NCI-H526 (cell line): ENCODE results near the gene ITGAE.
"Not testable (repeated sequence)": the region's sequence is repeated elsewhere in the genome, so short reads cannot be mapped to it uniquely, and the experiment has no call there.

ENCODE experiments used
- DNase-seq, 2 experiments: peaks; one replicate each; lab custom pipeline; 2025; lab: John Stamatoyannopoulos, UW

The ITGAE gene

DNA sequence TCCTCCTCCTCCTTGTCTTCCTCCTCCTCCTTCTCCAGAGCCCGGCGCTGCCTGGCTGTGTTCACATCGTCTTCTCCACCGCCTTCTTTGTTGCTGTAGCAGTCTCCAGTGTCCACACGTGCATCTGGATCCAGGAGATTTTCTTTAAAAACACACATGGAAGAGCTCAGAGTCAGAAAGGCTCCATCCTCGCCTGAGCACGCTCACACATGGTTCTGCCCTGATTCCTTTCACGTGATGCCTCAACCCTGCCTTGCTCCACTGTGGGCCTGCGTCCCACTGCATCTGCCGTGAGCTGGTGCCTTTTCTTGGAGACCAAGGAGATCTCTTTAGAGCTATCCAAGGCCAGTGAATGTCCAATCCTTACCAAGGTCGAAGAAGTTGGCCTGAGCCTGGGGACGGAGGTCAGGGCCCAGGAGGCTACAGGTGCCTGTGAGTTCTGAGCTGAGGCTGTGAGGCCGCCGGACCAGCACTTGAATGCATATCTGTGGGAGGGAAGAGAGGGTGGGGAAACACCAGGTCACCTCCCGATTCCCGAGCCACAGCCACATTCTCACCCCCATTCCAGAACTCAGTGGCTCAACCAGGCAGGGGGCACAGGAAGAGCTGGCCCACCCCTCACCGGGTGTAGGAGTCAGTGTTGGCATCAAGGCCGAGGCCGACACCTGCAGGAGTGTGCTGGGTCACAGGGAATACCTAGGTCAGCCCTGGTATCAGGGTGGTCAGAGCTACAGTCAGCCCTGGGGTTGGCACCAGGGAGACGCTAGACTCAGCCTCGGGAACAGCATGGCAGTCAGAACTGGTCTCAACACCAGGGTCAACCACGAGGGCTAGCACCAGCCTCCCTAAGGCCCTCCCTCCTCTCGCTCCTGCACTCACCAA is 39.7 kb downstream of the ITGAE start:
- DNase-seq: no peak

DNA sequence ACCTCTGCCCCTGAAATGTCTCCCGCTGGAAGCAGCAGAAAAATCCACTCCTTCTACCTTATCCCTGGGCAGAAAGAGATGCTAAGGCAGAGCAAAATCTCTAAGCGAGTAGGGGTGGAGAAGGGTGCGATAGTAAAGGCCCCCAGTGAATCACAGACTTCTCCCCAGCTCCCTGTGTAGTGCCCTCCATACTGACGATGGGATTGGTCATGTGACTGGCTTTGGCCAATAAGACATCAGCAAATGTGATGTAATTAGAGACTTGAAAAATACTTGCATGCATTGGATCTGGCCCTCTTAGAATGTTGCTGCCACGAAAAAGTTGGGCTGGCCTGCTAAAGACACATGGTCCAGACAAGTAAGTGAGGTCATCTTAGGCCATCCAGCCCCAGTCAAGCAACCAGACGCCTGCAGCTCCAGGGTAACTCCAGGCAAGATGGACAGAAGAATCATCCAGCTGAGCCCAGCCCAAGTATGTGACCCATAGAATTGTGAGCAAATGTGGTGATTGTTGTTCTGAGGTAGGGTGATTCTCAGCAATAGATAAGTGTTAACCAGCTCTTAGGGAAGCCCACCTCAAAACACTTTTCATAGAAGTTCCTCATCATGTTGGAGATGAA is 41.3 kb downstream of the ITGAE start:
- DNase-seq: no peak

DNA sequence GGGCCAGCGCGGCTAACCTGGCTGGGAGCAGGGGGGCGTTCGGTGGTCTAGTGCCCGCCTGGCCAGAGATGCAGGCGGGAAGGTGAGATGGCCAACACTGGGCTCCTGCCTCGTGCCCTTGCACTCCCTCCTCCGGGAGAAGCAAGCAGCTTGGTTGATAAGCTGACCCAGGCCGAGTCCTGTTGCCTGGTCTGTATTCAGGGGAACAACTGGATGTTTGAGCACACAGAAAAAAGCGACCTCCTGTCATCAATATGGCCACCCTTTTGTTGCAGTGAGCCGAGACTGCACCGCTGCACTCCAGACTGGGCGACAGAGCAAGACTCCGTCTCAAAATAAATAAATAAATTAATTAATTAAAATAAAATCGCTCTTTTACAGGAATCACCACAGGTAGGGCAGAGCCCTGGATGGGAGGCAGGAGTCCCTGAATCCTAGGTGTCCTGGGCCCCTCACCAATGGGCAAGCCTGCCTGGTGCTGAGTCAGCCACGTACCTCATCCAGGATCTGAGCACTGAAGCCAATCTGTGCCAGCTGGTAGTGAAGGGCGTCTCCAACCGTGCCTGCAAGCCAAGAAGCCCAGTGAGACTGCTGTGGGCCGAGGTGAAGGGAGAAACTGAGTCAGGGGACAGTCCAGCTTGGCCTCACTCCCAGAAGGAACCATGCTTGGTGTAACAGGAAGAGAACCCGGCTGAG is 45.5 kb downstream of the ITGAE start:
- peak in 1 of 2 experiments; percentile 36 for DNase-seq

DNA sequence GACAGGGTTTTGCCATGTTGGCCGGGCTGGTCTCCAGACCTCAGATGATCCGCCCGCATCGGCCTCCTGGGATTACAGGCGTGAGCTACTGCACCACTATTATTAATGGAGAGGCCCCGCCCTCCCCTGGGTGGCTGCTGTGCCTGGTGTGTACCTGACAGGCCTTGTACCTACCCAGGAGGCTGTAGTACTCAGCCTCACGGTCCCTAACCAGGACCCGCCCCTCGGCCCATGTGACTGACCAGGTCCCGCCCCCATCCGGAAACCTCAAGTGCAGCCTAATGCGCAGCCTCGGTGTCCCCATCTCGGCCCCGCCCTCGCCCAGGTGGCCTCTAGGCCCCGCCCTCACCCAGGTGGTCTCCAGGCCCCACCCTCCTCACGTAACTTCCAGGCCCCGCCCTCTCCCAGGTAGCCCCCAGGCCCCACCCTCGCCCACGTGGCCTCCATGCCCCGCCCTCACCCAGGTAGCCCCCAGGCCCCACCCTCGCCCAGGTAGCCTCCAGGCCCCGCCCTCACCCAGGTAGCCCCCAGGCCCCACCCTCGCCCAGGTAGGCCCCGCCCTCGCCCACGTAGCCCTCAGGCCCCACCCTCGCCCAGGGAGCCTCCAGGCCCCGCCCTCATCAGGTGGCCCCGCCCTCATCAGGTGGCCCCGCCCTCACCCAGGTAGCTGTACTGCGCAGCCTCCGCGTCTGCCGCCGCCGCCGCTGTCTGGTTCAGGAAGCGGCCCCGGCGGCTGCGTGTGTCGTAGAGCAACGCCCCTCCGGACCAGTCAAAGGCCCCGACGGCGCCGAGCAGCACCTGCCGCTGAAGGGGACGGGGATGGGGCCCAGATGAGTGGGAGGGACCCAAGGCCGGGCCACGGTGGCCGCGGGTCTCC is 46.3 kb downstream of the ITGAE start:
- DNase-seq: peak; percentile 93 to 98

DNA sequence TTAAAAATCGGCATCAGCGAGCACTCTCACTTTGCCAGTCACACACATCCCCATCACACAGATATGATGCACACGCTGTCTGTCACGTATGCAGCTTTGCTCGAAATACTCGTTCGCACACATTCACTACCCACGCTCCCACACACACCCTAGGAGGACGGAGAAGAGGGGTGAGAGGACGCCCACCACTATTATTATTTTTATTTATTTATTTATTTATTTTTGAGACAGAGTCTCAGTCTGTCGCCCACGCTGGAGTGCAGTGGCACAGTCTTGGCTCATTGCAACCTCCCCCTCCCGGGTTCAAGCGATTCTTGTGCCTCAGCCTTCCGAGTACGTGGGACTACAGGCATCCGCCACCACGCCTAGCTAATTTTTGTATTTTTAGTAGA is 46.9 kb downstream of the ITGAE start:
- DNase-seq: no peak

DNA sequence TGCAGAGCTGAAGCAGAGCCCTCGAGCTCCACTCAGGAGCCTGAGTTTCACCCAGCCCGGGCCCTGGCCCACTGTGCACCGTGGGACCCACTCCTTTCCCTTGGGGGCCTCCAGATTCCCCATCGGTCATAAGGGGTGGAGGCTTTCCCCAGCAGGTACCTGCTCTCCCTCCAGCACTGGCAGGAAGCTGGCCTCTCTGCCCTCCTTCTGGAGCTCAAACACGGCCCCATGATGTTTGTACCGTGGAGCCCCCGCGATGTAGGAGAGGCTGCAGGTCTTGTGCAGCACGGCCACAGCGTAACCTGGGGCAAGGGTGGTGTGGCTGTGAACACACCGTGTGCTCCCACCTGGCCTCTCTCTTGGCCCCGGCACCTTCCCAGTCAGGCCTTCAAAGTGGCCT is 47.4 kb downstream of the ITGAE start:
- DNase-seq: no peak

DNA sequence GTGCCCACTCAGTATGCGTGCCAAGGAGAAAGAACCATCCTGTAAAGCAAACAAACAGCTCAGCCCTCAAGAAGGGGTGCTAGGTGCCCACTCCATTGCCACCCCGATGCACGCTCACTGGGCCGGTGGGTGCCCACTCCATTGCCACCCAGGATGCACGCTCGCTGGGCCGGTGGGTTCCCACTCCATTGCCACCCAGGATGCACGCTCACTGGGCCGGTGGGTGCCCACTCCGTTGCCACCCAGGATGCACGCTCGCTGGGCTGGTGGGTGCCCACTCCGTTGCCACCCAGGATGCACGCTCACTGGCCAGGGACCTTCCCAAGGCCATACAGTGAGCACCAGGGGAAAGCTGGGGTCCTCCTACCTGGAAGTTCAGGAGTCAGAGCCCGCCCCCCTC is 49.2 kb downstream of the ITGAE start:
- no peak for DNase-seq

DNA sequence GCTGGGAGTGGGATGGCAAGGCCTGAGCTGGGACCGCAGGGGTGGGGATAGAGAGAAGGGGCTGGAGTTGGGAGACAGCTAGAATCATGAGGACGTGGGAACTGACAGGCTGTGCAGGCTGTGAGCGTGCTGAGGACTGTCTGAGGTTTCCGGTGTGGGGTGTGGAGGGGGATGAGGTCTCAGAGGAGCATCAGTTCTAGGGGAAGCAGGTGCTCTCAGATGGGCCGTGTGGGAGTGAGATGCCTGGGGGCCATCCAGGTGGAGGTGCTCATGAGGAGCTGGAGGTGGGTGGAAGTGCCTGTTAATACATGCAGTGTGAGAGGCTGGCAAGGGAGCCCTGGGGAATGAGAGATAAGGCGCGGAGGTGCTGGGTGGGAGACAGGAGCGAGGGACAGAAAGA is 50.1 kb downstream of the ITGAE start:
- no peak for DNase-seq

DNA sequence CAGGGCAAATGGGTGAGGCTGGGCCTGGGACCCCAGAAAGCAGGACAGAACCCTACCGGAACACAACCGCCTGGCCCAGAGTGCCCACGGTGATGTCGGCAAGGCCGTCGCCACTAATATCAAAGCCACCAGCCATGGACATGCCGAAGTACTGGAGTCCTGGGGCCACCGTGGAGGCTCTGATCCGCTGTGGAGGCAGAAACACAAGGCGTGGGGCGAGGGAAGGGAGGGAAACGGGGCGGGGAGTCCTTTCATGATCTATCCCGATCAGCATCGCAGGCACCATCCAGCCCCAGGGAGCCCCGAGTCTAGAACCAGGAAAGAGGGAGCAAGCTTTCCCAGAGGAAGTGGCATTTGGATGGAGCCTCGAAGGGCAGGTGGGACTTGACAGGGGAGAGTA is 50.7 kb downstream of the ITGAE start:
- no peak for DNase-seq

DNA sequence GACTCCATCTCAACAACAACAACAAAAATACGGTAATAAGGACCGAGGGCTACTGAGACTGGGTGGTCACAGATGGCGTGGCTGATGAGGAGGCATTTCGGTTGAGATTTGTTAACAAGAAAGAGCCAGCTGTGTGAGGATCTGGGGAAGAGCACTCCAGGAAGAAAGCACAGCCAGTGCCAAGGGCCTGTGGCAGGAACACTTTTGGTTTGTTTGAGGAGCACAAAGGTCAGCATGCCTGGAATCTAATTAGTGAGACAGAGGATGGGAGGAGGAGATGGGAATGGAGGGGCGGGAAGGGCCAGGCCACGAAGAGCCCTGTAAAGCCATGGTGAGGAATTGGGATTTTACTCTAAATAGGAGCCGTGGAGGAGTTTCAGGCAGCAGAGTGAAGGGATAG is 52.4 kb downstream of the ITGAE start:
- no peak for DNase-seq

DNA sequence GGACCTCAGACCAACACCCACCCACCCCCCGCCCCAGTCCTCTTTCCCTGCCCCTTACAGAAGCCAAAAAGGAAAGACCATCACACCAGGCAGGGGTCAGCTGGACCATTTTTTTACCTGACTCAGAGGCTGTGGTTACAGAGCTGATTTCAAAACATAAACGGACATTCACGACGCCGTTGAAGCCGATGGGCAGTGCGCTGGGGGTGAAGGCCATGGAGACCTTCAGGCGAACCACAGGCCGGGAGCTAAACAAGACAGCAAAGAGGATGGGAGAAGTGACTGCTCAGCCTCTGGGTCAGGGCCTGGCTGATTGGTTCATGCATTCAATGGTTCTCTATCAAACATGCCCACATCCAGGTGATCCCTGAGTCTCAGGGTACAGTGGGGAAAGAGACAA is 53.2 kb downstream of the ITGAE start:
- DNase-seq: no peak

DNA sequence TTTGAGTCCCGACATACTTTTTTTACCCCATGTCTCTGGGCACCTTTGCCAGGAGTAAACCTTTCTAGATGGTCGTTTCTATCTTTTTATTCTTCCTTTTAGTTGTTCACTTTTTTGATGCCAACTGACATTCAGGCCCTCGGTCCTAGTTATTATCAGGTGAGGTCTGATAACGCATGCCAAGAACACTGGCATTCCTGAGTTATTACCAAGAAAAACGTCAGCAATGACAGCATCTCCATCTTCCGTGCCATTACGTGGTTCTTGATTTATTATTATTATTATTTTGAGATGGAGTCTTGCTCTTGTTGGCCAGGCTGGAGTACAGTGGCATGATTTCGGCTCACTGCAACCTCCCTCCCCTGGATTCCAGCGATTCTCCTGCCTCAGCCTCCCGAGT is 55.9 kb downstream of the ITGAE start:
- DNase-seq: no peak

DNA sequence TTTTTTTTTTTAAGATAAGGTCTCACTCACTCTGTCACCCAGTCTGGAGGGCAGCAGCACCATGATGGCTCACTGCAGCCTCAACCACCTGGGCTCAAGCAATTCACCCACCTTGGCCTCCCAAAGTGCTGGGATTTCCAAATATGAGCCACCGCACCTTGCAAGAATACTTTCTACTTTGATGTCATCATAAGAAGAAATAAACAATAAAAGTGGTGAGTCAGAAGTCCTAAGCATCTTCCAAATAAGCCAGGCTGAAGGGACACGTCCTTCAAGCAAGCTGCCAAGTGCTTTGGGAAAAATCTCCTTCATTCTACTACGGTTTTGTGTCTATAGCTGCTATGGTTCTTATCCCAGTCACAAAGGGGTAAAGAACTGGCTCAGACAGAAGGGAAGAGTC is 57.0 kb downstream of the ITGAE start:
- no peak for DNase-seq

DNA sequence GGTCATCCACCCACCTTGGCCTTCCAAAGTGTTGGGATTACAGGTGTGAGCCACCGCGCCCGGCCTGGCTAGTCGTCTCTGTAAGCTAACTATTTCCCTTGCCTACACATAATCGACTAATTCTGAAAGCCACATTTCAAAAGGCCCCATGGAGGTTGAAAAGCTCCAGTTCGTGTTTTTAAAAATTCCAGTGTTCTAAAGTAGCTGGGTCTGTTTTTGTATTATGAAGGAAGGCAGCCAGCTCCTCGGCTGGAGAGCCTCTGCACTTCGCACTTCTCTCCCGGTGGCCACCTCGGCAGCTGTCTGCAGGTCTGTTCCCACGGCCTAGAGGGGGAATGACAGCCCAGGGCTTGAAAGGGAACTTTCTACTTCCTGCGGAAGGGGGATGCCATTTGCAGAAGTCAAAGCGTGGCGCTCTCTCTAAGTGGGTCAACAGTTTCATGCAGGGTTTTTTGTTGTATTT is 60.3 kb downstream of the ITGAE start:
- no peak for DNase-seq

DNA sequence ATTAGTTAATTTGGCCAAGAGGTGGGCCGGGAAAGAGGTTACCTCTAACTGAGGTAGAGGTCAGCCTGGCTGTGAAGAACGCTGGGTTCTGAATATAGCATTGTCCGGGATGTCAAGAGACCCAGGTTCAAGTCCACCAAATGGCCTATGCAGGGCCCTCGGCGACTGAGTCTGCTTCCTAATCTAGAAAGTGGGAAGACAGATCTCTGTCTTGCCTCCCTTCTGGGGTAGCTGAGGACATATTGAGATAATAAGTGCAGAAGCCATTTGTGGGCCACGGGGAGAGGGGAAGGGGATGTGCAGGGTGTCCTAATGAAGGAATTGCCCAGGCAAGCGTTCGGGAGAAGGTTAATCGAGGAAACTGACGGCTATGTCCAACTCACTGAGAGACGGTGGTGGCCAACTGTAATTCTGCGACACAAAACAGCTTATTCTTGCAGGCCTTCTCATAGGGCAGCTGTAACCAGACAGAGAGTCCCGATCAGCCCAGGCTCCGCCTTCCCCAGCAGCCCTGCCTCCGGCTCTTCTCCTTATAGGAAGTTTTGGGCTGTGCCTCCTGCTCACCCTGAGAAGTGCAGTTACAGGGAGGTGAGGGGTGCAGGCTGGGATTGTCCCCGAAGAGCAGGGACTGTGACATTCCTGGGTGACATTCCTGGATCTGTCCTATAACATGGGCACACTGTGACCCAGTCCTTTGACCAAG is 61.4 kb downstream of the ITGAE start:
- no peak for DNase-seq

DNA sequence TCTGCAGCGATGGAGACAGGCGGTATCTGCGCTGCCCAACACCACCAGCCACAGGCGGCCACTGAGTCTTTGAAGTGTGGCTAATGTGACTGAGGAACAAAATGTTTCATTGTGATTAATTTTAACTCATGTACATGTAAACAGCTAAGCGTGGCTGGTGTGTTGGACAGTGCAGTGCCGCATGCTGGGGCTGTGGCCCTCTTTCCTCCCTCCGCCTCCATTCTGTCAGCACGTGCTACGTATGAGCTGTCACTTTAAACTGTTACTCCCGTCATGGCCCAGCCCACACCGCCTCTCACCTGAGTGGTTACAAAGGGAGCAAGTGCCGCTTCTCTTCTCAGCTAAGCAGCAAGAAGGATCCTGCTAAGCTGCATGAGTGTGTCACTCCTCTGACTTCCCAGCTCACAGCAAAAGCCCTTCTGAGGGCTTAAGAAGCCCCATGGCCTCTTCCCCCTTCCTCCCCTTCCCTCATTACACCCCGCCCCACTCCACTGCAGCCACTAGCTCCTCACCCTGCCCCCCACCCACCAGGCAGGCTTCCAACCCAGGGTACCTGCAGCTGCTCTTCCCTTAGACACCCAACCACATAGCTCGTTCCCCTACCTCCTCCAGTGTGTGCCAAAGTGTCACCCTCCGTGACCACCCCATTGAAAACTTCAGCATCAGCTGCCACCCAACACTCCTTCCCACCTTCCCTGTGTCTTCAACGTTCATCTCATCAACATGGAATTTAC is 62.3 kb downstream of the ITGAE start:
- DNase-seq: peak in 1 of 2 experiments; percentile 40

DNA sequence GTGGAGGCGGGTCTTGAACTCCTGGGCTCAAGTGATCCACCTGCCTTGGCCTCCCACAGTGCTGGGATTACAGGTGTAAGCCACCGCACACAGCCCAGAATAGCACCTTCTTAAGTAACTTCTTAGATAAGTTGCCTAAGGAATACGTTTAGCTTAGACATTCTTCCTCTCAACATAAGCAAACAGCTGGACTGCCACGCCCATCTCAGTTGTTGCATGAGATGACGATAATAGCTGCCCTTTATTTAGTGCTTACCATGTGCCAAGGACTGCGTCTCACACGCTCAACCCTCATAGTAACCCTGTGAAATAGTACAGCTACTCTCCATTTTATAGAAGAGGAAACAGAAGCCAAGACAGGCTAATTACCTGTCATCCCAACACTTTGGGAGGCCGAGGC is 65.5 kb downstream of the ITGAE start:
- no peak for DNase-seq

DNA sequence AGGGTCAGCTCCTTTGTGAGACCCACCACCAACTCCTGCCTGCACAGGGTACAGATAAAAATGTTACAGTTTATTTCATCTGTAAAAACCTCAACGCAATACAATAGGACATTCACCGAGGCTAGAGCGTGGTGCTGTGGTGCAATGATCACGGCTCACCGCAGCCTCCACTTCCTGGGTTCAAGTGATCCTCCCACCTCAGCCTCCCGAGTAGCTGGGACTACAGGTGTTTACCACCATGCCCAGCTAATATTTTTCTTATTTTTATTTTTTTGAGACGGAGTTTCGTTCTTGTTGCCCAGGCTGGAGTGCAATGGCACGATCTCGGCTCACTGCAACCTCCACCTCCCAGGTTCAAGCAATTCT is 66.1 kb downstream of the ITGAE start:
- not testable (repeated sequence) for DNase-seq

DNA sequence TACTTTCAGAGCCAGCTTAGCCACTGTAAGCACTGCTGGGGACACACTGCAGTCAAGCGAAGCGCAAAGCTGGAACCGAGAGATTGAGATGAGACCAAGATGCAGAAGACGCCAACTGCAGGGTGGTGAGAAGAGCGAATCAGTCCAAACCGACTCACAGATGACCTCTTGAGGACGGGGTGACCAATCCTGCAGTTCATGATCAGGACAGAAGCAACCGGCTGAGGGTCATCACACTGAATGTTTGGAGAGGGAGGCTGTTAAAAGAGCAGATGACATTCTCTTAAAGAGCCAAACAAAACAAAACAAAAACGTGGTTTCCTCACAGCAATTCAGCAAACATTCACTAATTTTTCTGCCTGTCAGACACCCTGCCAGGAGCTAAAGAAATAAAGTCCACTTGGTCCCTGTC is 68.8 kb downstream of the ITGAE start:
- DNase-seq: no peak

DNA sequence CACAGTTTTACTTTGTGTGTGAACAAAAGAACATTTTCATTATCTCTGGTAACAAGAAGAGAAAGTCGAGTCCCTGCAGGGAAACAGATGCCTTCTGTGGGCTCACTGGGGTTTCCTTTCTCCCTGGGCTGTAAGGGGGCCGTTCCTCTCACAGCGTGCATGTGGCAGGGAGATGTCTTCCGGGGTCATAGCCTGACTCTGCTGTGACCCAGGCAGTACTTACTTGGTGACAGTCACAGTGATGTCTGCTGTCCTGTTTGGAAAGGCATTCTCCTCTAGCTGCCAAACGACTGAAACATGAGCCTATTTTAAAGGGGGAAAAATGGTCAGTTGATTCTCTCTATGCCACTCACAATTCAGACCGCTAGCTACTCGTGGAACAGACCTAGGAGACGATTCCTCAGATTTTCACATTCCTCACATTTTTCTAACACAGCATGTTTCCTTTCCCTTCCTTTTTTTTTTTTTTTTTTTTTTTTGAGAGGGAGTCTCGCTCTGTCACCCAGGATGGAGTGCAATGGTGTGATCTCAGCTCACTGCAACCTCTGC is 70.0 kb downstream of the ITGAE start:
- no peak for DNase-seq
